ELR (cell line): ENCODE measurements around the gene EPN2.

Experiments
- DNase-seq: peaks from one replicate; pipeline ENCODE4 v3.0.0-alpha.2; 2015; ENCODE audit warnings: low read depth

Gene EPN2

DNA sequence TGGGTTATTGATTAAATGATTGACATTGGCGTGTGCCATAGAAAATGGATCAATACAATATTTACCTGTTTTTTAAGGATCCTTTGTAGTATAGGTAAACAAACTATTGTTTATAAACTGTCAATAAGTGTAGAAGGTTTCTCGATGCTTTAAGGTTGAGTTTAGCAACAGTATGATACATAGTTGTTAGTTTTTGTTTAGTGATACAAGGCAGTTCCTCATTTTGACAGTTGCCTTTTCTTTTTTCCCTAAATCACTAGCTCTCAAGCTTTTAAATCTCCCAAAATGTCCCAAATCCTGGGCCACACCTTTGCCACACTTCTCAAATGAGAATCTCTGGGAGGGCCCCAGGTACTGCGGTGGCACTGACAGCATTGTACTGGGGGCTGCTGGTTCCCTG is 57.3 kb downstream of the EPN2 start:
- DNase-seq: no peak

DNA sequence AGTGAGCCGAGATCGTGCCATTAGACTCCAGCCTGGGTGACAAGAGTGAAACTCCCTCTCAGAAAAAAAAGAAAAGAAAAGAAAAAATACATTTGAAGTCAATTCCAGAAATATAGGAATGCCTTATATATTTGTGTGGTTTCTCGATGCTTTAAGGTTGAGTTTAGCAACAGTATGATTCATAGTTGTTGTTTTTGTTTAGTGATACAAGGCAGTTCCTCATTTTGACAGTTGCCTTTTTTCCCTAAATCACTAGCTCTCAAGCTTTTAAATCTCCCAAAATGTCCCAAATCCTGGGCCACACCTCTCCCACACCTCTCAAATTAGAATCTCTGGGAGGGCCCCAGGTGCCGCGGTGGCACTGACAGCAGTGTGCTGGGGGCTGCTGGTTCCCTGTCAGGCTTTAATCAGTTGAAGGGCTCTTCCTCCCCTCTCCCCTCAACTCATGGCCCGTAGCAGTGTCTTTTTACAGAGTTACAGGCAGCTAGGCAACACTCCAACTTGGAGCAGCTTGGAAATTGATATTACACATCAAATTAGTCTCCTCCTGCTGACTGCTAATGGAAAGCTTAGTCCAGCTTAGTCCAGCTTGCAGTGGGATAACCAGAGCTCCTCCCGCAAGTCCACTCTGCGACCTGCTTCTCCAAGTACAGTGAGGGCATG is 58.4 kb downstream of the EPN2 start:
- no peak for DNase-seq

DNA sequence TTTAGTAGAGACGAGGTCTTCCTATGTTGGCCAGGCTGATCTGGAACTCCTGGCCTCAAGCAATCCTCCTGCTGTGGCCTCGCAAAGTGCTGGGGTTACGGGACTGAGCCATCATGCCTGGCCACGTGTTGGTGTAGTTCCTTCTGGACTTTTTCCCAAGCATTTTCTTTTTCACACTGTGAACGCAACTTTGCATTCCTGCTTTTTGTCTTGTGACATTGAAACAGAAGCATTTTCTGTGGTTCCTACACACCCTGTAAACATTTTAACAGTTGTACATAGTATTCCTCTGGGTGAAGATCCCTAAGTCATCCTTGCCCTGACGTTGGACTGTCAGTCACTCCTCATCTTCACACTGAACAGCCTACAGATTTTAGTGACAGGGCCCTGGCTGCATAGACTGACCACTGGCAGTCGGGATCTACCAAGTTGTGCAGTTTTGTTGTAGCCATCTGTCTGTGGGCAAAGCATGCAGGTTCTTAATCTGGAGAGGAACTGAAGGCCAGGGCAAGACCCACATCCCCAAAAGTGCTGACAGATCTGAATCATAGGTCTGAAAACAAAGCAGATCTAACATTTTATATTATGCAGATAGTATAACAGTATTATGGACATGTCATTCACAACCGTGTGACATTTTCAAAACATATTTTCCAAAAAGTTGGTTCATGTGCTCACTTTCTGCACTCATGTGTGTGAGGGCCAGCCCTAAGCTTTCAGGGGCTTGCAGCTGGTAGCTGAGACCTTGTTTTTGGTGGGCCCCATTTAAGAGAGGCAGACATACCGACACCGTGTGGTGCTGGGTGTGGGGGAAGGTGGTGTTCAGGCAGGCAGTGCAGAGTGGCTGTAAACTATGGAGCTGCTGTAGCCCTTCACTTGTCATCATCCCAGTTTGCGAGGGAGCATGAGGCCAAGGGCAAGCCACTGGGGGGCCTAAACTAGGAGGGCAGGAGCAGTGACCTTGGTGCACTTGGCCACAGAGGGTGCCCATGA is 59.9 kb downstream of the EPN2 start:
- no peak for DNase-seq

DNA sequence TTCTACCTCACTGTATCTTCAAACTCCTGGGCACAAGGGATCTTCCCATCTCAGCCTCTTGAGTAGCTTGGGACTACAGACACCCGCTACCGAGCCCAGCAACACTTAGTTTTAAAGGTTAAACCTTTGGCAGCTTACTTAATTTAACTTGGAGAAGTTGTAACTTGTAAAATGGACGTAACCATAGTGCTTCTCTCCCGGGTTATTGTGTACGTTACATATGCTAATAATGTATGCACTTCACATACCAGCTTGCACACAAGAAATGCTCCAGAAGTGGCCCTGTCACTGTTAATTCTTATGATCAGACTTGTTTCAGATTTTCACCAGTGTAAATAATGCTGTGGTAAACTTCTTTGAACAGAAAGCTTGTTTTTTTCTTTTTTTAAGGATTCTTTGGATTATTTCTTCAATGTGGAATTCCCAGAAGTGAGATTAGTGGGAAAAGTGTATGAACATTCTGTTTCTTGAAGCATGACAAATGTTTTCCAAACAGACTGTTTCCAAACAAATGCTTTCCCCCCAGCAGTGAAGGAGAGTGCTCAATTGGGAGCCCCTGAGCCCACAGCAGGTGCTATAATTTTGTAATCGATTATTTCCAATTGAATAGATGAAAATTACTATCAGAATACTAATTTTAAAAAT is 61.5 kb downstream of the EPN2 start:
- DNase-seq: no peak

DNA sequence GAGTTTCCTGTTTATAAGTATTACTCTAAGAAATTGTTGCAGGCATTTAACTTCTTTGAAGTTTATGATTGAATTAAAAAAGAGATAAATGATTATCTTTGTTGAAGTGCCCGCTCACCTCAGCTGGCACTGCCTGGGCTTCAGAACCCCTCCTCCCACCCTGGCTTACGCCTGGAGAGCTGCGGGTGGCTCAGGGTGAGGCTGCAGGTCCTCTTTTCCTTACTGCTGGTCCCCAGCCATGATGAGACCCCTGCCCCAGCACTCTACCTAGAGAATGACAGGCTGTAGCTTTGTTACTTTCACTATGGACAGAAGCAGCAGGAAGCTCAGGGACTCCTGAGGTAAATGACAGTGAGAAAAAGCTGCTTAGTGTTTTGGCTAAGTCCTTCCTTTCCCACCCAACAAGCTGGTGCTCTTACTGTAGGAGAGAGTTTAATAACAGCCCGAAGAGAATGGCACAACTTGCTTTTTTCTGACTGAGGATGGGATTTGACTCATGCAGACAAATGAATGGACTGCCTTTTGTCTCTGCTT is 62.1 kb downstream of the EPN2 start:
- DNase-seq: no peak

DNA sequence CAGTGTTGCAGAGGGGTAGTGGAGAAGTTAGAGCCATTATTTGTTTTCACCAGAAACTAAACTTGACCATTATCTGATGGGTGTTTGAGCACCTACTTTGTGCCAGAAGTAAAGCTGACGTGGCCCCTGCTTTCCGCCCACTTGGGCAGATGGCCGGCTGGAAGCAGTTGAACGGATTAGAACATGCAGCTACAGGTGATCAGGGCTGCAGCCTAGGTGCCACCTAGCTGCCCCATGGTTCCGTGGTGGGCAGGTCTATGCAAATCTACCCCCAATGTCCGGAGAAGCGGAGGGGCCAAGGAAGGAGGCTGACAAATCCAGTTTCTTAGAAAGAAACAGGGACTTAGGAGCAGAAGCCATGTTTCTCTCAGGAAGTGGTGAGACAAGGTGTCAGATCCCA is 62.7 kb downstream of the EPN2 start:
- no peak for DNase-seq

DNA sequence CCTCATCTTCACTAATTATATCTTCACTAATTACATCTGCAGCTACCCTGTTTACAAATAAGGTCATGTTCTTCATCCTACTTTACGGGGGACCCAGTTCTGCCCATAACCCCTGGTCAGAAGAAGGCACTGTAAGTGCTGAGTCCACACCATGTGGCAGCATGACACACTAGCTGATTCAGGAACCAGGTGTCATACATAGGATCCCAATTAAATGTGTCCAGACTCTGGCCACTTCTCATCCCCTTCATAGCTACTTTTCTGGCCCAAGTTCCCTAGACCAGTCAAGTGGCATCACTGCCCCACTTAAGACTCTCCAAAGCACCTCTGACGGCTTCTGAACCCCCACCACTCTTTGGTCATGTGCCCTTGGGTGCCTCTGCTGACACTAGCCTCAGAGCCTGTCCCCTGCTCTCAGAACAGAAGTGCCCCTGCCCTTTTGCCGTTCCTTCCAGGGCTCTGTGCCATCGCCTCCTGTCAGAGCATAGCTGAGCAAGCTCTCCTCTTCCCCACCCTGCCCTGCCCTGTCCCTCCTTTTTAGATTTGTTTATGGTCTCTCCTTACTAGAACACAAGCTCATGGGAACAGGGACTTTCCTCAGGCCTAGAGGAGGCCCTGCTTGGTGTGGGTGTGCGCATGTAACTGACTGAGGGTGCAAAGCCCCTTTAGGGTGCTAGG is 64.2 kb downstream of the EPN2 start:
- no peak for DNase-seq

DNA sequence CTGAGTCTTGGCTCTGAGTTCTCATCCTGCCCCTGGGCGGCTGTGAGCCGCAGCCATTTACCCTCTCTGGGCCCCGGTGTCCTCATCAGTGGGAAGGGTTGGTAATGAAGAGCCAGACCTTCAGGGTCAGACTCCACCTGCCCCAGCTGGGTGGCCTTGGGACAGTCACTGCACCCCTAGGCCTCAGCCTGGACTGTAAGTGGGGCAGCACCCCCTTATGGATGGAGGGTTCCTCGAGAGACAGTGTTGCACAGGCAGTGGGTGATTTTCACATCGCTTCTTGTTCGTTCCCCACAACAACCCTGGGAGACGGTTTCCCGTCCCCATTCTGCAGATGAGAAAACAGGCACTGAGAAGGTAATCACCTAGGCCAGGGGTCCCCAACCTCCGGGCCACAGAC is 64.8 kb downstream of the EPN2 start:
- DNase-seq: no peak

DNA sequence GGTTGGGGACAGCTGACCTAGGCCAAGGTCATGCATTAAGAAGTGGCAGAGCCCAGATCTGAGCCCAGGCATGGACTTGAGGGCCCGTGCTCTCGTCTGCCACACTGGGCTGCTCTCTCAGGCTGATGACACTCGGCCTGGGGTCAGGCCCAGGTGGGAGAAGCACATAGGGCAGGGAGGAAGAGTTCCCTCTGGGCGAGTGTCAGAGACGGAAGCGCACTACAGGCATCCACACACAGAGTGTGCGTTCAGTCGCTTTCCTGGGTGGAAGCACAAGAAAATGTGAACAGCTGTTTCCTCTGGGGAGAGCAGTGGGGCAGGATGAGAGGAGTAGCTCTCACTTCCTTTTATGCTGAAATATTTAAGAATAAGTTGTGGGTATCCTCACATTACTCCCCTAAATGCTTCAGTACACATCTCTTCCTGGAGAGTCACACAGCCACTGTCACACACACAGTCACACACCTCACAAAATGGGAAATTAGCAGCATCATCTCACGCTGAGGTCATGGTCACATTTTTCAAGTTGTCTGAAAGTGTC is 65.7 kb downstream of the EPN2 start:
- no peak for DNase-seq

DNA sequence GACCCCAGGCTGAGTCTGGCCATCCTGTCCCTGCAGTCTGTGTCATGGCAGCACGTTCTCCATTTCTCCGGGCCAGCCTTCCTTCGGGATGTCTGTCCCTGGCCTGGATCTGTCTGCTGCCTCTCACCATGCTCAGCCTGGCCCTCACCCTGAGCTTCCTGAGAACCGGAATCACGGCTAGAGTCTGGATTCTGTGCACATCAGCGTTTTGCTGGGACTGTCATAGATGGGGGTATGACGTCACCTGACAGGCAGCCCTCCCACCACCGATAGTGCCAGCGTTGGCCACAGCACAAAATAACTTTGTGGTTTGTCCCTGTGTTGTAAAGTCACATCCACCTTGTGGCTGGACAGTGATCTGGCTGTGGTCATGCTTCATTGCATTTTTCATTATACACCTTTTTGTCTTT is 66.2 kb downstream of the EPN2 start:
- no peak for DNase-seq

DNA sequence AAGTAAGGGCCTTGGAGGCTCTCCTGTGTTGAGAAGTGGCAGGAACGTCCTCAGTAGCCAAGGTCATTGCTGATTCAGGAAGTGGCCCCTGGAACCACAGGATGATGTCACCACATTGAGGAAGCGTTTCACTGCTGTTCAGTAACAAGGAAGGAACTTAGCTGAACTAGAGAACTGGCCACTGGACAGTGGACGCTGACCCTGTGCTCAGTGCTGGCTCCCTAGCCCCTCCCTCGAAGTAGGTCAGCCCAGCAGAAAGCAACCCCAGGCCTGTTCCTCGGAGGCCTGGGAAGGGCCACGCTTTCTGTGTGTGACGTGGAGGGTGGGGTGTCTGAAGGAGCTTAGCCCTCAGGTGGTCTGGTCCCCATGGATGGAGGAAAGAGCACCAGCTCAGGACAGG is 67.0 kb downstream of the EPN2 start:
- DNase-seq: peak; percentile 84

DNA sequence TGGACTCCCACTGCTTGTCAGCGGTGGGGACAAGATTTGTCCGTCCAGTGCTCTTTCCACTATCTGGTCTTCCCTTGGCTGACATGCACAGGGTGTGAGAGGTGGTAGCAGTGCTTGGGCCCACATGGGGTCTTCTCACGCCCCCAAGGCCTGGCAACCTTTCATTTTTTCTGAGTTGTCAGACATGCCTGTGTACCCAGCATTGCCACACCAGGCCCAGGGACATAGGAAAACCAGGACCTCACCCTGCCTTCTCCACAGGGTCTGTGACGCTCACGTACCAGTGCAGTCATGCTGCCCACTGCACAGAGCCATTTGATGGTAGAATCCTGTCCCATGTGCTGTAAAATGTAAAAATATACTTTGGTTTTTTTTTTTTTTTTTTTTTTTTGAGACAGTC is 67.6 kb downstream of the EPN2 start:
- no peak for DNase-seq

DNA sequence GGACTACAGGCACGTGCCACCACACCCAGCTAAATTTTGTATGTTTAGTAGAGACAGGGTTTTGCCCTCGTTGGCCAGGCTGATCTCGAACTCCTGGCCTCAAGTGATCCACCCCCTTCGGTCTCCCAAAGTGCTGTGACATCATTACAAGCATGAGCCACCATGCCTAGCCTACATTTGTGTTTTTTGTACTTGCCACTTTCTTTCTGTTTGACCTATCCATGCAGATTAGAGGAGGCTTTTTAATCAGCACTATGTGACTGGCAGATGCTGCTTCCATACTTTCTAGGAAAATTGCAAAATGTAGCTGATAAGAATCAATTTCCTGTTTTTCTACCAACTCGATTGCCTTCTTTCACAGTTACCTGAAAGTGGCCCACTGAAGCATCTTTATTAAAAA is 68.1 kb downstream of the EPN2 start:
- DNase-seq: no peak

DNA sequence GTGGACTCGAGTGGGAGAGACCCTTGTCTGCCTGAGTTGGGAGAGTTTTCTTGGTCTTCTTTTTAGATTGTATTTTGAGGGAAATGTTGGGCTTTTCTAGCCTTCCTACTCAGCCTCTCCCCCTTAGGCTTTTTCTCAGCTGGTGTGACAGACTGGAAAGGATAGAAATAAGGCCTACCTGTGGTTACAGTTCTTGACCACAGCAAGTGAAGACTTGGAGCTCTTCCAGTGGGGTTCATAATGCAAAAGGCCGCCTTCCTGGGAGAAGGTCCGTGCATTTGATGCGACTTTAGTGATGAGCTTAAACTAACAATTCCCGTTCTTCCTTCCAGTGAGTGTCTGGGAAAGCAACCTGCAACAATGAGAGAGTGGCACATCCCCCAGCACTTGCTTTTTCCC is 68.6 kb downstream of the EPN2 start:
- DNase-seq: no peak

DNA sequence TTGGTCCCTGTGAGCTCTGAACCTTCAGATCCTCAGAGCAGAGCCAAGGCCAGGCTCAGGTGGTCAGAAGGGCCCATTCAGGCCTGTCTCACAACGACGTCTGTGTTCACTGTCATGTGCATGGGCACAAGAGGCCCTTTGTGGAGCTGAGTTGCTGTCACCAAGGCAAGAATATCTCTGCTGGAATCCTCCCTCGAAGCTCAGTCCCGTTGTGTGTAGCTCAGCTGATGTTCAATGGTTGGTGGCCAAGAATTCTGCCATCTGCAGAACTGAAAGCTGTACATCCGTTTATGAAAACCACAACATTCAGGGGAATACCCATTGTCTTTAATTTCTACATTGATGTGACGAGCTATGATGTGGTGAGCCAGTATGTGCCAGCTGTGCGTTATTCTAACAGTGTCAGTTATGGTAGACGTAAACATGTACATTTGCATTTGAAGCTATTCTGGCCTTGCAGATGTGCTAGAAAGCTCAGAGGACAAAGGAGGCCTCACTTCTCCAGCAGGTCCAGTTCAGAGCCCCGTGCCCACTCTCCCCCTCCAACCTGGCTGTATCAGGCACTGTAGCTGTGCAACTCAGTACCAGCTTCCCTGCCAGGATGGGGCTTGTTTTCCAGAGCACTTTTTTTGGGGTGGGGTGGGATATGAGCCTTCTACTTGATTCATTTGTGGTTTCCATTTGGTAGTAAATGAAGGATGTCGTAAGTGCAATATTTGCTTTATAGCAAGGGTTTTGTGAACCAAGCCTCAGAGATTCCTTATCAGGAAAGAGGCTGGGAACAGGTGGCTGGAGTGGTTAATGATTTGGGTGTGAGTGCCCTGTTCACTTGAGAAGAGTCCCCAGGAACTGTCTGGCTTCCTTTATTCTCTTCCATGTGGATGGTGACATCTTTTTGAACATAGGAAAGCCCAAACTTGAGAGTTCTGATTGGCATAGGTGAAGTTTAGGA is 69.3 kb downstream of the EPN2 start:
- DNase-seq: no peak

DNA sequence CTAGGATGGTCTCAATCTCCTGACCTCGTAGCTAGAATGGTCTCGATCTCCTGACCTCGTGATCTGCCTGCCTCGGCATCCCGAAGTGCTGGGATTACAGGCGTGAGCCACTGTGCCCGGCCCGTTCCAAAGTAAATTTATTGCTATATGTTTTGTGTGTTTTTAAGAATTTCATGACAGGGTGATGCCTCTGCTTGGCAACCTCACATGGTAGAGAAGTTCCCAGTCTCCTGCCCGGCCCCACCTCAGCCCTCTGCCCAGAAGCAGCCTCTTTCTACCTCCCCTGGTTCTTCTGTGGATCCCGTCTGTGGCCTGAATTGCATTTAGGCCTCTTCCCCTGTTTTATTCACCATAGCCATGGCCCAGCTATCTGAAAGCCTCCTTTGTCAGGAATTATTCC is 70.4 kb downstream of the EPN2 start:
- no peak for DNase-seq

DNA sequence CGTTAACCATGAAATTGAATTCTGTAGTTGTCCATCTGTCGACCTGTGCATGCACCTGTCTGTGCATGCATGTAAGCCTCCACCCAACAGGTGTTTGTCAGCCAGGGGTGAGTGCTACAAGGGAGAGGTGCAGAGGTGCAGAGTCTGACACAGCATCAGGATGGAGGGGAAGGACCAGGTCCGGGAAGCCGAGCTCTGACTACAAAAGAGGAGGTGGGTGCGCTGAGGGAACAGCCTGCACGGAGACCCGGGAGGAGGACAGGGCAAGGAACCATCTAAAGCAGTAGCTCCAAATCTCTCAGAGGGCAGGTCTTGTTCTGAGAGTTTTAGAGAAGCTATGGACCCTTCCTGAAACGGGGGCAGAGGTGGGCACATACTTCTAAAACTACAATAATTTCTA is 71.2 kb downstream of the EPN2 start:
- DNase-seq: no peak

DNA sequence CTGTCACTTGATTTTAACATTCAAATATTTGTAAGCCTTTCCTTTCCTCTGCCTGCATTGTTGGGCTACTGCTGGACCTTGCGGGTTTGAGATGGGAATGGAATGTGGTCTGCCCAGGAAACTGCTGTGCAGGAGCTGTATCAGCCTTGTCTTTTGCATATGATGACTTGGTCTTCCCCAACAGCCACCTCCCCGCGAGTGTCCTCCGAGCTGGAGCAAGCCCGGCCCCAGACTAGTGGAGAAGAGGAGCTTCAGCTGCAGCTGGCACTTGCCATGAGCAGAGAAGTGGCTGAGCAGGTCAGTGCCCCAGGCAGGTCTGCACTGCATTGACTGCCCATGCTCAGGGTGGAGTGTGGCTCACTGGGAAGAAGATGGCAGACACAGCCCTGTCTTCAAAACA is 72.5 kb downstream of the EPN2 start:
- no peak for DNase-seq

DNA sequence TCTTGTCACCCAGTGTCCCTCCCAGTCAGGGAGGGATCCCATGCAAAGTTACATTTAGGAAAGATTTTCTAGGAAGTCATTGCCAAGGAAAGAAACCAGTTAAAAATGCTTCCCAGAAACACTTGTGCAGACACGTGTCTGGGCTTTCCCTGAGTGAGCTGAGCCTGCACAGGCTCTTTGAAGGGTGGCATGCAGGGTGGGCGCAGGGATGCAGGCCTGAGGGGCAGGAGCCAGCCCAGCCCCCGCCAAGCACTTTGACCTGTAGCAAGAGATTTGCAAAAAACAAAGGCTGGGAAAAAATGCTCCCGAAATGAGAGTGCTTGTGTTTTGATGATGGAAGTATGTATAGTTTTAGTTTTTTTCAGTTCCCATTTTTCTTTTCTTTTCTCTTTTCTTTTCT is 73.0 kb downstream of the EPN2 start:
- no peak for DNase-seq

DNA sequence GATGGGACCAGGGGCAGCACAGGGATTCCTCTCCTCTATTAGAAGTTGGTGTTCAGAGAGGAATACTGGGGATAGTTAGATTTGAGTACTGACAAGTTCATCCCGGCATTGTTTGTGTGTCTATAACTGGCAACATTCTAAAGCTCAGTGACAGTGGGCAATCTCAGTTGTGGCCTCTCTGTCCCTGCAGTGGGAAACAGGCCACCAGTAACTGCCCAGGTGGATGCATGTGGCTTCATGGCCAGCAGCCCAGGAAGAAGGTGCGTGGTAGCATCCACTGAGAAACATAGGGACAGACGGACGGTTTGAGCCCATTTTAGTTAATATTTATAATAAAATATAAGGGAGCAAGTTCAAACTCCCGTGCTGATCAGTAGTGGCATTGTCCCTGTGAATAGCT is 73.8 kb downstream of the EPN2 start:
- DNase-seq: no peak
